Hepatocyte (in vitro differentiated cells): ENCODE data around the gene KRTCAP3.

Experiments used
- CTCF ChIP-seq: fragments of 200-600 bp; sonication (generic); IDR thresholded peaks from 2 replicates; pipeline ENCODE4 v1.5.1; 2016; ENCODE audit warnings: antibody characterized with exemption, mild to moderate bottlenecking; ENCODE audit not compliant: poor library complexity
- EZH2 ChIP-seq: fragments of 200-600 bp; sonication (generic); IDR thresholded peaks from 2 replicates; pipeline ENCODE4 v1.6.1; 2016; ENCODE audit warnings: antibody characterized with exemption, mild to moderate bottlenecking, borderline replicate concordance

DNA sequence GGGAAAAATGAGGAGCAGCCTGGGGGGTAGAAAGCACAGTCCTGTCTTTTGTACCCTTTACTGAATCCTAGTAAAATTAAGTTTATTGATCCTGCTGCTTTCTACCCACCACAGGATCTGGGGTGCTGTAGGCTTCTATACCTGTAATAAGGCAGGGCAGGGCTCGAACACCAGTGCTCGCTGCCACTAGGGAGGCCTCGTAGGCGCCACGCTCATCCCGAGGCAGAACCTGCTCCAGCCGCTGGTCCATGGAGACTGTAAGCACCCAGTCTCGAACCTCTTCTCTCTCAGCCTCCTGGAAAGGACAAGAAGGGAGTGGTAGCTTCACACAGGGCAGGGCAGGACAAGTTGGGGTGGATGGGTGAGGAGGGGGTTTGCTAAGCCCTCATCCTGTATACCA, 3.0 kb downstream of the KRTCAP3 start:
- TF ChIP-seq EZH2 (no peak), CTCF (no peak)
